ENCODE results near the gene DNAJA1.

DNA sequence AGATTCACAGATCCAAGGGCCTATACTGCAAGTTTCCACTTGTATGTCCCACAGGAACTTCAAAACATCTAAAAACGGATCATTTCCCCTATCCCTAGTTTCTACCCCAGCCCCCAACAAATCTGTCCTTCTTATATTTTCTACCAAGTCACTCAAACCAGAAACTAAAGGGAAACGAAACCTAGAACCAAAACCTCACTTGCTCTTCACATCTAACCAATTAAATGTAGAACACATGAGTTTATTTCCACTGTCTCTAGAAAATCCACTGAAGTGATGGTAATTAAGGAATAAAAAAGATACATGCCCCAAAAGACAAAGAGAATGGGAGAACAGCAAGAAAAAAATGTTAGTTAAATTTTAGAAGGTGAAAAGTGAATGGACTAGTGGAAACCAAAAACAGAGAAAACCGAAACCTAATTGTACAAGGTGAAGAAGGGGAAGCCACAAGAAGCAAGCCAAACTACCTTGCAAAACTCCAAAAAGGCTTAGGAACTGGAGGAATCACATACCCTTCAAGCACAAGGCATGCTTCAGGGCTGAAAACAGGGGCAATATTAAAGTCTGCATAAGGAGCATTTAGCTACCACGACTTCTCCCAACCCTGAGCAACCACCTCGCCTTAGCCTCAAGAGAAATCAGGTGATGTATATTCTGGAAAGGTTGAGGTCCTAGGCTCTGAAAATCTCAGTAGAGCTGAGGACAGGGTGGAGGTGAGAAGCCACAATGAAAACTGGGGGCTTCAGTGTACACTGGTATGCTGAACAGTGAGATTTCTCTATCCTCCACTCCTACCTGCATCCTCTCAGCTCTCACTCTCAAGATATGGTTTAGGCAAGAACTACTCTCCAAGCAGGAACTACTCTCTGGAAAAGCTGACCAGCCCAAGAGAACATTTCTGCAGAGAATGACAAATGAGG, 40.3 kb downstream of the DNAJA1 start:
- TF ChIP-seq, protein P1, sequence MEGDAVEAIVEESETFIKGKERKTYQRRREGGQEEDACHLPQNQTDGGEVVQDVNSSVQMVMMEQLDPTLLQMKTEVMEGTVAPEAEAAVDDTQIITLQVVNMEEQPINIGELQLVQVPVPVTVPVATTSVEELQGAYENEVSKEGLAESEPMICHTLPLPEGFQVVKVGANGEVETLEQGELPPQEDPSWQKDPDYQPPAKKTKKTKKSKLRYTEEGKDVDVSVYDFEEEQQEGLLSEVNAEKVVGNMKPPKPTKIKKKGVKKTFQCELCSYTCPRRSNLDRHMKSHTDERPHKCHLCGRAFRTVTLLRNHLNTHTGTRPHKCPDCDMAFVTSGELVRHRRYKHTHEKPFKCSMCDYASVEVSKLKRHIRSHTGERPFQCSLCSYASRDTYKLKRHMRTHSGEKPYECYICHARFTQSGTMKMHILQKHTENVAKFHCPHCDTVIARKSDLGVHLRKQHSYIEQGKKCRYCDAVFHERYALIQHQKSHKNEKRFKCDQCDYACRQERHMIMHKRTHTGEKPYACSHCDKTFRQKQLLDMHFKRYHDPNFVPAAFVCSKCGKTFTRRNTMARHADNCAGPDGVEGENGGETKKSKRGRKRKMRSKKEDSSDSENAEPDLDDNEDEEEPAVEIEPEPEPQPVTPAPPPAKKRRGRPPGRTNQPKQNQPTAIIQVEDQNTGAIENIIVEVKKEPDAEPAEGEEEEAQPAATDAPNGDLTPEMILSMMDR (conservative IDR thresholded peaks at IDR 0.05; ENCODE audit: low read depth, low read length) = no peak
- no peak for TF ChIP-seq EZH2 (IDR thresholded peaks at IDR 0.05; ENCODE audit: borderline replicate concordance, low read depth, low read length, poor library complexity, severe bottlenecking)

Data from A673 (cell line).